ENCODE results near the gene PLAAT4. TPM values are rescaled to one million over a fixed set of nuclear protein-coding genes. Genes with fewer than 3 reads are reported as not detected.

Gene PLAAT4
- total and polyA plus RNA-seq, 8 donors: 4.0 to 262 (median 88.0) TPM

GRCh38 chr11:63563201-63564055 is 26.8 kb downstream of the PLAAT4 start, which contains the start of gene PLAAT2:
PLAAT2 (minus strand) TSS chr11:63563379; CDS start chr11:63563324, 55 bp downstream.
- no peaks in the 10 kb centered on the region for H3K36me3 ChIP-seq
- H3K4me1 ChIP-seq: peaks cover 13 to 64% (median 44%) of the 10 kb centered on the region in 4 donors
- H3K27me3 ChIP-seq: no peaks in the 10 kb centered on the region
- TF ChIP-seq EP300 (IDR thresholded peaks at IDR 0.05) (no peak), POLR2A (IDR thresholded peaks at IDR 0.05) (no peak), CTCF (IDR thresholded peaks at IDR 0.05) (no peak), POLR2AphosphoS5 (IDR thresholded peaks at IDR 0.05) (no peak)
- intact Hi-C loops (cut with DNase I; ENCODE audit: low total_unique reads): no loop called here
- no peak for DNase-seq
- H3K4me3 ChIP-seq: peak within 1 kb of the TSS in 1 of 4 donors; percentile 16
- H3K9me3 ChIP-seq: no peaks in the 10 kb centered on the region
- 75 to 90% (median 85%) methylated on average over 12 to 13 of the region's 13 CpGs for WGBS, 5 donors
- H3K27ac ChIP-seq: peak within 1 kb of the TSS; percentile 76 to 92 (median 81)

DNA sequence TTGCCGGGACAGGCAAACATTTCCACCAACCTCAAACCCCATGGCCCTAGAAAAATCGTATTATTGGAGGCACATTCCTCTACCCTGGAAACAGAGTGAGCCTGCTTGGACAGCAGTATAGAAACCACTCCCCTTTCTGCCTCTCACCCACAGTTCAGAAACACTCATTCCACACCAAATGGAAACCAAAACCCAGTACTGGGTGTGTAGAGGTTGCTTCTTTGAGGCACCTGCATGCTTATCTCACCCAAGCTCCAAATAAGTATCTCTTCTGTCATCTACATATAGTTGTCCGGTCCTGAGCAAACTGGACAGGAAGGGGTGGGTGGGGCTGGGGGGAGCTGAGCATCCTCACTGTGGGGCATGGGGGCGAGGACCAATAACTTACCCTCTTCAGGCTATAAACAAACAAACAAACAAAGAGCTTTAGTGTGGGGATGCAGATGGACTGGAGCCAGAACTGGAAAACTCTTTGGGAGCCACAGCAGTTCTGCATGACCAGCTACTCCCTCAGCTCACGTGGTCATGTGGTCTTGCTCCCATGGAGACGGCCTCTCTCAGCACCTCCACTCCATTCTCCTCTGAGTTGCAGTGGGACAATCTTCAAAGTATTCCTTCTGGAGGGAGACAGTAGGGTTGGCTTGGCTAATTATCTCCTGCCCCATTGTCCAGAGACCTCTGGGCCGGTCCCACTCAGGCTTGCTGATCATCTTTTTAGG is 27.6 kb downstream of the PLAAT4 start:
- intact Hi-C loops (cut with DNase I; ENCODE audit: low total_unique reads): no loop called here
- Histone ChIP-seq H3K27ac (peak overlapping the region; percentile 76 to 92 (median 81)), H3K27me3 (no peaks in the 10 kb centered on the region), H3K9me3 (no peaks in the 10 kb centered on the region), H3K4me3 (no peak overlapping the region), H3K36me3 (no peaks in the 10 kb centered on the region), H3K4me1 (peaks cover 8 to 60% (median 44%) of the 10 kb centered on the region in 4 donors)
- WGBS, 5 donors: 51 to 76% (median 67%) methylated on average over 7 of the region's 7 CpGs
- no peak for TF ChIP-seq POLR2AphosphoS5 (IDR thresholded peaks at IDR 0.05)
- TF ChIP-seq EP300 (IDR thresholded peaks at IDR 0.05): no peak
- no peak for TF ChIP-seq POLR2A (IDR thresholded peaks at IDR 0.05)
- TF ChIP-seq CTCF (IDR thresholded peaks at IDR 0.05): no peak
- peak; percentile 46 to 48 for DNase-seq

DNA sequence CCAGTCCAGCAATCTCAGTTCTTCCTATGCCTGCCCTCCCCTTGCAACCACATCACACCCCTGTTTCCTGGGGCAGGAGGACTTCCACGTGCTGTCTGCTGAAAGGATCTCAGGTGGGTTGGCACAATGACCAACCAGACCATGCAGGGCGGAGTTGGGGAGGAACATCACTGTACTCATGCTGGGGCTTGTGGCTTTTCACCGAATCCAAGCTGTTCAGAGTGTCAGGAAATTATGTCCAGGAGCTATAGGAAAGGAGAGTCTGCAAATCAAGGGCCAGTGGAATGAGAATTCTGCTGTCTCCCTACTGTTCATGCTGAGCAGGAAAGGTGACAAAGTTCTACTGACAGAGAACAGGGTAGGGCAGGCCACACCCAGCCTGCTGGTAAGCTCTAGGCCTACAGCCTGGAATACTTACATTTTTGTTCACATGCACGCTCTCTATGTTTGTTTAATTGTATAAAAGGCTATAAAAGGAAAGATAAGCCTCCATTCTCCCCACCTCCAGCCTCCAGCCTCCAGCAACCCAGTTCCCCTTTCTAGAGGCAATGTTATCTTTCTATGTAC is 28.3 kb downstream of the PLAAT4 start:
- Histone ChIP-seq H3K4me3 (no peak overlapping the region), H3K27me3 (no peaks in the 10 kb centered on the region), H3K36me3 (no peaks in the 10 kb centered on the region), H3K4me1 (peaks cover 8 to 54% (median 41%) of the 10 kb centered on the region in 4 donors), H3K9me3 (no peaks in the 10 kb centered on the region), H3K27ac (peak overlapping the region; percentile 76 to 92 (median 81))
- TF ChIP-seq POLR2AphosphoS5 (IDR thresholded peaks at IDR 0.05) (peak in 2 of 3 donors; percentile 65), EP300 (IDR thresholded peaks at IDR 0.05) (no peak), CTCF (IDR thresholded peaks at IDR 0.05) (peak in 2 of 7 experiments; percentile 9 to 17), POLR2A (IDR thresholded peaks at IDR 0.05) (no peak)
- WGBS, 5 donors: 35 to 48% (median 43%) methylated on average over 4 of the region's 4 CpGs
- intact Hi-C loops (cut with DNase I; ENCODE audit: low total_unique reads): no loop called here
- DNase-seq: peak; percentile 73 to 87

Data from stomach (tissue), 9 donors.